ENCODE data around the gene FKBP3. TPM values are rescaled to one million over a fixed set of nuclear protein-coding genes. Genes with fewer than 3 reads are reported as not detected.
"Not testable (repeated sequence)": the region's sequence is repeated elsewhere in the genome, so short reads cannot be mapped to it uniquely, and the experiment has no call there.

FKBP3 gene
- 28.2 and 36.6 TPM in 2 replicates for total RNA-seq

DNA sequence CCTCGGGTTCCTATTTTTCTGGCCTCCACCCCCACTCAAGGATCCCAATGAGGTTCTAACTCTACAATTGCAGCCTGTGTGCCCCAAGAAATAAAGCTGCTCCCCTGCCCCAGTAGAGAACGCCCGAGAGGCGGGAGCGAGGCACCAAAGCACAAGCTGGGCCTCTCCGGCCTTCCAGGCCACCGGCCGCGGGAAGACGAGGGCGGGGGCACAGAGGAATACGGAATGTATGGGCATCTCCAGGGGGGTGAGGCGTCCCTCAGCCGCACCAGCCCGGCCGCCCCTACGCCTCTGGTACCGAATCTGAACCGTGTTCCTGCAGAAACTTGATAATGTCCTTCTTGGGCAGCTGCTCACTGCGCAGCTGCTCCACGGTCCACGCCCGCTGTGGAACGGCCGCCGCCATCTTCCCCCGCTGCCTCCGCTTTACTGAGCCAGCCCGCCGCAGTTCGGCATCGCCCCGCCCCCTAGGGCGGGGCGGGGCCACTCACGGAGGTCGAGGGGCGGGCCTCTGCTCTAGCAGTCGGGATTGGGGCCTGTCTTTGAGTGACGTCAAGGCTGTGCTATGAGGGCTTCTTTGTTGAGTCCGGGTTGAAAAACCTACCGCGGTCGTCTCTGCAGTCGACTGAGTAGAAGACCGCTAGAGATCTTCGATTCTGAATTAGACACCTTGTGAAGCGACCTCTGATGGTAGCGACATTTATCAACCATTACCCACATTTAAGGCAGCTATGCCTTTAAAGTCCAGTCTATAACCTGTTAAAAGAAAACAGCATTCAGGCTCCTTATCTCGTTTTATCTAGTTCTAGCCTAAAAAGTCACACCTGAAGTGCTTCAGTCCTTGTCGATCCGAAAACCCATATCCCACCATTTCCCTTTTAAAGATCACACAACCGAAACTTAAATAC is at the start of gene FKBP3:
TSS of gene FKBP3 (minus strand) at position 431 of the 908 bp plus-strand sequence. CDS start at position 406, 25 bp downstream.
- peak; percentile 98 for DNase-seq (ENCODE audit: low read depth, low spot score)

DNA sequence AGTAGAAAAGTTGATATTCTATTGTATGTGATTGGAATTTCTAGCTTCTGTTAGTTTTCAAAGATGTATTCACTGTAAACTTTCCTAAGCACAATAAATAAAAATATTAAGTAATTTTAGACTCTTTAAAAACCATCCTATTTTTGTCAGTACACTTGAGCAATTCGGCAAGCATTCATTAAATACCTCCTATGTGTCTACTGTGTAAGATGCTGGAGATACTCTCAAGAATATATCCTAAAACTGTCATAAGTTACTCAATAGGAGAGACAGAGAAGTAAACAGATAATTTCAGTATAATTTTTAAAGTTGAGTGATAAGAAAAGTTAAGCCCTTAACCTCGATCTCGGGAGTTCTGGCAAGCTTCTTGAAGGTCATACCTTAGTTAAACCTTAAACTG is 47.5 kb upstream of the FKBP3 start:
- no peak for DNase-seq (ENCODE audit: low read depth, low spot score)

DNA sequence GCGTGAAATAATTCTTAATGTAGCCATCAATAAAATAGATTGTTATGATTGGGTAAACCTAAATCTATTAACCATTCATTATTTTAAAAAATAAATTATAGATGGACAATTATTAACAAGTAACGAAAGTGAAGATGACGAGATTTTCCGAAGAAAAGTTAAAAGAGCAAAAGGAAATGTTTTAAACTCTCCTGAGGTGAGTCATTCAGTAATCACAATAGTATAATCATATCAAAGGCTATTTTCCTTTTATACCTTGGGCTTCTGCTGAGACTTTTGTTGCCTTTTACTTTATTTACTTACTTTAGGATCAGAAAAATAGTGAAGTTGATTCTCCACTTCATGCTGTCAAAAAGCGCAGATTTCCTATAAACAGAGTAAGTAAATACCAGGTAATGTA is 47.0 kb upstream of the FKBP3 start:
- peak; percentile 10 for DNase-seq (ENCODE audit: low read depth, low spot score)

DNA sequence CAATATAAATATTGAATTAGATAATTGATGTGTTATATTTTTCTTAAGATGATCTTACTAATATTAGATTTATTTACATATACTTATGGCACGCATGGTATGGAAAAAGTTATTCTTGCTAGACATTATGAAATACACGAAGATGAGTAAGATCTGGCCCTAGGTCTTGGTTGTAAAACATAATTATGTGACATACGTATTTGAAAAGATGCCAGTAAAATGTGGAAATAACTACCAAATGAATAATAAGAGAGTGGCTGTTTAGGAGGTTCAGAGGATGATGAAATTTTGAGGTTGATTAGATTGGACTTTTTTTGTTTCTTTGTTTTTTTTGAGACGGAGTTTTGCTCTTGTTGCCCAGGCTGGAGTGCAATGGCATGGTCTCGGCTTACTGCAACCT is 42.8 kb upstream of the FKBP3 start:
- DNase-seq (ENCODE audit: low read depth, low spot score): no peak

DNA sequence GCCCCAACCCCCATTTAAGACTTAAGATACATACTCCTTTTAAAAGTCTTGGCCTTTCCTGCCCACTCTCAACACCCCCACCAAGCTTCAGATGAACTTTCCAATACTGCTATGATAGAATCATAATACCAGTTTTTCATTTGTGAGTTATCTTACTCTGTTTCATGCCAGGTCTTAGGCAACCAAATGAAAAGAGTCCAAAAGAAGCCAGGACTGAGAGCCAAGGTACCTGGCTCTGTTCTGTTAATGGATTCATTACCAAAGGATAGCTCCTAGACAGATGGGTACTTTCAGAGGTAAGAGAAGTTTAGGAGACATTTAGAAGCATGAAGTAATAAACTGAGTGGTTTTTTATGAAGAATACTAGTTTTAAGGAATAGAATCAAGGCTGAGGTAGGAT is 35.6 kb upstream of the FKBP3 start:
- no peak for DNase-seq (ENCODE audit: low read depth, low spot score)

DNA sequence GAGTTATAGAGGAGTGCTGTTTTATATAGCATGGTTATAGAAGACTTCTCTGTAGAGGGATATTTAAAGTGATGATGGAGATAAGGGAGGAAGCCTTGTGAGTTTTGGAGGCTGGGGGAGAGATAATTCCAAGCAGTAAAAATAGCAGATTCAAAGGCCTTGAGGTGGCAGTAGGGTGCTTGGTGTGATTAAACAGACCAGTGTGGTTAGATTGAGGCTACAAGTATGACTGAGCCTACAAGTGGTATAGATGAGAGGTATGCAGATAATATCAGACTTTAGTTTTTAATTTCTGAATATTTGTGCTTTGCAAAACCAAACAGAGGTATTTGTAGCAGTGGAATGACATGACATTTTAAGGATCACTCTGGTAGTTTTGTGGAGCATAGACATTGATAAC is 21.8 kb upstream of the FKBP3 start:
- DNase-seq (ENCODE audit: low read depth, low spot score): no peak

DNA sequence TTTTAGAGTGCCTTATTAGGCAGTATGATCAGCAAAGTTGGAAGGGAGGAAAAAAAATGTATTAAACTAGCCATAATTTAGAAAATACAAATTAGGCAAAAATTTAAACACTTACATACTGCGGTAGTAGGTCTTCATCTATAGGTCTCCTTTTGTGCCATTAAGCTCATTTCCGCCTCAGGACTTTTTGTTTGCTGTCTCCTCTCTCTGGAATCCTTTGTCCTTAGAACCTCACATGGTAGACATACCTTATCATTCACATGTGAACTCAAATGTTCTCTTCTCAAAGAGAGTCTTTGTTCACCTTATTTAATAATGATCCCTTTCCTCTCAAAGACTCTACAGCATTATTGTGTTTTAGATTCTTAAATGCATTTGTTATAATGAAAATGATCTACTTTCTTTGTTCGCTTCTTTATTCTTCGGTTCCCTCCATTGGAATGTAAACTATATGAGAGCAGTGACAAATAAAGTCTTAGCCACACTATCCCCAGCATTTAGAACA is 16.2 kb upstream of the FKBP3 start:
- no peak for DNase-seq (ENCODE audit: low read depth, low spot score)

DNA sequence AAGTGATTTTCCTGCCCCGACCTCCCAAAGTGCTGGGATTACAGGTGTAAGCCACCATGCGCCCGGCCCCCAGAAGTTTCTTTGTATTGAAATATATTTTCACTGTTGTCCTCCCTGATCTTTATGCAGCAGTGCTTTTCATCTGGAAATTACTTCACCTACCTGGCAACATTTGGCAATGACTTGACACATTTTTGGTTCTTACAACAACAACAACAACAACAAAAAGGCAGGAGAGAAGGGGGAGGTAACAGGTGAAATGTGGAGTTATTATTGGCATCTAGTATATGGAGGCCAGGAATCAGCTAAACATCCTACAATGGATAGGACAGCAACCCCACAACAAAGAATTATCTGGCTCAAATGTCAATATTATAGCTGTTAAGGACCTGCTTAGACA is 15.3 kb upstream of the FKBP3 start:
- no peak for DNase-seq (ENCODE audit: low read depth, low spot score)

DNA sequence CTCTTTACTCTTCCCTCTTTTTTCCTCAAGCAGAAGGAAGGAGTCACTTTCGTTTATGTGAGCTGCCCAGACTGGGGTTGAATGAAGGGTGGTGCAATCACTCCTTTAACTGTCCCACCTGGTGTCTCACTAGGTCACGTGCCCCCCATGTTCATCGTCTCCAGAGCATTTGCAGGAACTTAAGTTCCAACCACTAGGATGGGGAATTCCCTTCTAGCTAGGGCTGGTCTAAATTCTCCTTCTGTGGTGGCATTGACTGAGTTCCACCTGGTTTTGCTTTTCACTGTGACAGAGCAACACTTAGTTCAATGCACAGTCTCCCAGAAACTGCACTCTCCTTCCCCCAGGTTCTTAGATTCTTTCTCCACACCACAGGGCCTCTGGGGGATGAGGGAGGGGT is 10.9 kb upstream of the FKBP3 start:
- DNase-seq (ENCODE audit: low read depth, low spot score): no peak

DNA sequence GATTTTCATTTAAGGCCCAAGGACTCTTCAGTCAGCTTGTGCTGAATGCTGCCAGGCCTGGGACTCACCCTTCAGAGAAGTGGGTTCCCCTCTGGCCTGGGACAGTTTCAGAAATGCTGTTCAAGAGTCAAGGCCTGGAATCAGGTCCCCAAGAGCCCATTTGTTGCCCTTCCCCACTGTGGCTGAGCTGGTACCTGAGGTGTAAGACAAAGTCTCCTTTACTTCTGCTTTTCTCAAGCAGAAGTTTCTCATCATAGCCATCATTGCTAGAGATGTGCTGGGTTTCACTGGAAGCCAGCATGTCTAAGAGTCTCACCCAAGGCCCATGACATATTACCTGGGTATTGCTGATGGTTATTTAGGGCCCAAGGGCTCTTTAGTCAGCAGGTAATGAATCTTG is 10.4 kb upstream of the FKBP3 start:
- no peak for DNase-seq (ENCODE audit: low read depth, low spot score)

DNA sequence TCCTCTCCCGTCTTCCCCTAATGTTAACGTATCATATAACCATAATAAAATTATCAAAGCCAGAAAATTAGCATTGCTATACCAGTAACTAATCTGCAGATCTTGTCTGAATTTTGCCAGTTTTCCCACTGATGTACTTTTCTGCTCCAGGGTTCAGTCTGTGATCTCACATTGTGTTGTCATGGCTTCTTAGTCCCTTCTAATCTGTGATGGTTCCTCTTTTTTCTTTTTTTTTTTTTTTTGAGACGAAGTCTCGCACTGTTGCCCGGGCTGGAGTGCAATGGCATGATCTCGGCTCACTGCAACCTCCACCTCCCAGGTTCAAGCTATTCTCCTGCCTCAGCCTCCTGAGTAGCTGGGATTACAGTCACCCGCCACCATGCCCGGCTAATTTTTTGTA is 7.8 kb upstream of the FKBP3 start:
- DNase-seq (ENCODE audit: low read depth, low spot score): not testable (repeated sequence)

DNA sequence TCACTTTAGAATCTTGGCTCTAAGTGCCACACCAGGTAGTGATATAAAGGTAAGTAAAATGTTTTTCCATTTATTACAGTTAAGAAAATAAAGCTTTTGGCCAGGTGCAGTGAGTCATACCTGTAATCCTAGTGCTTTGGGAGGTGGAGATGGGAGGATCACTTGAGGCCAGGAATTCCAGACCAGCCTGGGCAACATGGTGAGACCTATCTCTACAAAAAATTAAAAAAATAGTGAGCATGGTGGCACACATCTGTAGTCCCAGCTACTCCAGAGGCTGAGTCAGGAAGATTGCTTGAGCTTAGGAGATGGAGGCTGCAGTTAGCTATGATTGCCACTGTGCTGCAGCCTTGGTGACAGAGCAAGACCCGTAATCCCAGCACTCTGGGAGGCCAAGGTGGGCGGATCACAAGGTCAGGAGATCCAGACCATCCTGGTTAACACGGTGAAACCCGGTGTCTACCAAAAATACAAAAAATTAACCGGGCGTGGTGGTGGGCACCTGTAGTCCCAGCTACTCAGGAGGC is 6.4 kb upstream of the FKBP3 start:
- DNase-seq (ENCODE audit: low read depth, low spot score): no peak

DNA sequence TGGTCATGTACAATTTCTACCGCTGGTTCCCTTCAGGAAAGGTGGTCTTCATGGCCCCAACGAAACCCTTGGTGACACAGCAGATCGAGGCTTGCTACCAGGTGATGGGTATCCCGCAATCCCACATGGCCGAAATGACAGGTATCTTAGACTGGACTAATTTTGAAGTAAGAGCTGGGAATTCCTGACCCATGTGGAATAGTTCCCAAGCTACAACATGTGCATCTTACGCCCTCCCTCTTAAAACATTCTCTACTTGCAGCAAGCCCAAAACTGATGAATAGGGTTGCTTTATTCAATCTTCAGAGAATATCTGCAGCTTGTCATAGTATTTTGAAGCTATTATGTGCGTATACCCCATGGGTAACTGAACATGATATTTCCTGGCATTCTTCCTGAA is 2.1 kb upstream of the FKBP3 start:
- DNase-seq (ENCODE audit: low read depth, low spot score): no peak

DNA sequence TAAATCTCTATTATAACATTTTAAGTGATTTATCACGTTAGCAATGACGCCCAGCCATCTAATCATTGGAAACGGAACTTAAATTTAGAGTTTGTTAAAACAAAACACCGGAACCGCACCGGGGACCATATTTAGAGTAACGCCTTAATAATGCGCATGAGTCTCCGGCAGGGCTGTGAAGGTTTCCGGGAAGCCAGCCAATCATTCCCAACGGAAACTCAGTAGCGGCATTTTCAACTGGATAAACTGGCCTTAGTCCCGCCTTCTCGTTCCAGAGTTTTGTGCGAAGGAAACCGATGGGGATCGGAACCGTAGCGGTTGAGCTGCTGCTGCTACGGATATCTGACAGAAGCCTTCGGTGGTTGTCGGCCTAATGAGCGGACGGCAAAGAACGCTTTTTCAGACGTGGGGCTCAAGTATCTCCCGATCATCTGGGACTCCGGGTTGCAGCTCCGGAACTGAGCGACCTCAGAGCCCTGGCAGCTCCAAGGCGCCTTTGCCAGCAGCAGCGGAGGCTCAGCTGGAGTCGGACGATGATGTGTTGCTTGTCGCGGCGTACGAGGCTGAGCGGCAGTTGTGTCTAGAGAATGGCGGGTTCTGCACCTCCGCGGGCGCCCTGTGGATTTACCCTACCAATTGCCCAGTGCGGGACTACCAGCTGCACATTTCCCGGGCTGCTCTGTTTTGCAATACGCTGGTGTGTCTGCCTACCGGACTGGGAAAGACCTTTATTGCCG is 1.5 kb upstream of the FKBP3 start, which contains the start of gene FANCM:
TSS of gene FANCM (plus strand) at position 272 of the 737 bp plus-strand sequence. CDS start at position 374, 102 bp downstream.
- DNase-seq (ENCODE audit: low read depth, low spot score): peak; percentile 94

DNA sequence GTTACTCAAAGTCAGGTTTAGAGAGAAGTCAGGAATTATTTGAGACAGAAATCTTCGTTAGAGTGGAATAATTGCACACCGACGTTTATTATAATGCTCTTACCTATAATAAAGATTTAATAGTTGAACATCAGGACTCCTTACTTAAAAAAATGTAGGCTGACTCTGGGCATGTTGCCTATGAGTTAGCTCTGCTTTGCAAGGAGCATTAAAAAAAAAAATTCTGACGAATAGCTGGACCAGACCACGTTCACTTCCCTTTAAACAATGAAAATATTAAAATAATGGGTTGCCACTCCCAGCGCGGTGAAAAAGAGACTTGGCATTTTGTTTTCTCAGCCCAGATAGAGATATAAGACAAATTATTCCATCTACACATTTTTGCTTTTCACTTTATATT is 875 bp upstream of the FKBP3 start:
- no peak for DNase-seq (ENCODE audit: low read depth, low spot score)

DNA sequence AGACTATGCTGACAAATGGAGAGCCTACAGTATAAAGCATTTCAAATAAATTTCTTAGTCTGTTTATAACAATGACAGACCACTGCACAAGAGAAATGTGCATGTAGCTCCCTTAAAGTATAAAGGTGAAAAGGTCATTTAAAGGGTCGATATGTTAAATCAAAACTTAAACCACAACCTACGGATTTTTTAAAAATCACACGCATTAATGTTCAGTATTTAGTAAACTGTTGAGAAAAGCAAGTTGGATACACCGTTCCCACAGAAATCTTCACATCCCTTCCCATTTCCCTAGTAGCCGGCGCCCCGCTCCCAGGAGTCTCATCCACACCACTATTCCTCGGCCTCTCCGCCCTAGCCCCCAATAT is 614 bp downstream of the FKBP3 start:
- DNase-seq (ENCODE audit: low read depth, low spot score): no peak

DNA sequence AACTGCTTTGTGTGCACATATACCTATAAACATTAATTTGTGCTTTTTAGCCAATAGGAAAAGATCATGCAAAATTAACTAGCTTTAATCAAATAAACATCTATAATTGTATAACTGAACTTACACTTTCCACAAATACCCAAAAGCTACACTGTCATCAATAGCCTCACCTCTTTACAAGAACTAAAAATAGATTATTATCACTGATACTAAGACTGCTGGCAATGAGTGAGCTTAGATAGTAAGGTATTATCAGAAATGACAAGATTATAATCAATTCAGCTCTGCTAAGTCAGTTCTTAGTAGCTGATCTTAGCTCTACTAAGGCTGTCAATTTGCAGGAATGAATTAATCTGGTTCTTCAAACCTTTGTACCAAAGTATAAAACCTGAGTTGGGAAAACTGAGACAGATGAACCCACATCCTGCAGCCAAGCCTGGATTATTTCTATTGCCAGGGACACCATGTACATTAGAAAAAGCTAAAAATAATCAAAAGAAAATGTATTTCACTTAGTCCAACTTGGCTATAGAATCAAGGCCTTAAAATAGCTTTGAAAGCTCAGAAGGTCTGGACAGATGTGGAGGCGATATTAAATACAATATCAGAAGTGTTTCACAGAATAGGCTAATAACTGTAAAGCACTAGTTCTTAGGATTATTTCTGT is 5.2 kb downstream of the FKBP3 start:
- DNase-seq (ENCODE audit: low read depth, low spot score): no peak

DNA sequence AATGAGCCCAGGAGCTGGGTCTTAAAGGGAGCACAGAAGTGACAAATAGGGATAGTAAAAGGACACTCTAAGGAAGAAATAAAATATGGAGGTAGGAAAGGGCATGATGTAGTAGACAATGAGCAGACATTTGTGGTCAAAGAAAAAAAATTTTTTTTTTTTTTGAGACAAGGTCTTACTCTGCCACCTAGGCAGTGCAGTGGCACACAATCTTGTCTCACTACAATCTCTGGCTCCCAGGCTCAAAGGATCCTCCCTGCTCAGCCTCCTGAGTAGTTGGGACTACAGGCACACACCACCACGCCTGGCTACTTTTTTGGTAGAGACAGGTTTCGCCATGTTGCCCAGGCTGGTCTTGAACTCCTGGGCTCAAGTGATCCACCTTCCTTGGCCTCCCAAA is 8.5 kb downstream of the FKBP3 start:
- no peak for DNase-seq (ENCODE audit: low read depth, low spot score)

DNA sequence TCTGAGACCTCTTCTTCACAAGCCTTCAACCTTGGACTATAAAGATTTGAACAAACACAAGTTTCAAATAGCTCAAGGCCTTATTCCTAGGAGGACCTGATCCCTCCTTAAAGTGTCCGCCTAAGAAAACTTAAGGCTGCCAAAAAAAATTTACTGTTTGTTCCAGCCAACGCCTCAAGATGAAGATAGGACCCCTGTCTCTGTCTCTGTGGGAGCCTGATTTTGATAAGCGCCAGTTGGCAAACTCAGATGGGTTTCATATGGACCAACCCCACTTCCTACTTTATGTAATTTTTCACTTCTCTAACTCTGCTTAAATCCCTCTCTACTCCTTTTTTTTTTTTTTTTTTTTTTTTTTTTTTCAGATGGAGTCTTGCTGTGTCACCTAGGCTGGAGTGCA is 11.0 kb downstream of the FKBP3 start:
- DNase-seq (ENCODE audit: low read depth, low spot score): no peak

DNA sequence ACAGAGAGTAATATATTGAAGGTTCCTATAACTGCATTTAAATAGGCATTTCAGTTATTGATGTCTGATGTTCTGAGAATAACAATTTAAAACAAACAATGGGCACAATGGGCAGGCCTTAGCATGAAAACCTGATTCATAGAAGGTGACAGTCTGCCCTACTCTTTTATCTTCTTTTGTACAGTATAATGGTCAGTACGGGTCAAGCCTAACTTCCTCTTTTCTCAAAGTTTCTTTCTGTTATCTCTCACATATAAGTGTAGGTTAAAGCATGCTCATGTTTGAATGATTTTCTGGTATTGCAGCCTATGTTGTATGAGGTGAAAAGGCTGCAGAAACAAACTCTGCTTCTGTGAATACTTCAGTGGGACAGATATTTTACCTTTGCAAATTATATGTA is 14.2 kb downstream of the FKBP3 start:
- no peak for DNase-seq (ENCODE audit: low read depth, low spot score)

DNA sequence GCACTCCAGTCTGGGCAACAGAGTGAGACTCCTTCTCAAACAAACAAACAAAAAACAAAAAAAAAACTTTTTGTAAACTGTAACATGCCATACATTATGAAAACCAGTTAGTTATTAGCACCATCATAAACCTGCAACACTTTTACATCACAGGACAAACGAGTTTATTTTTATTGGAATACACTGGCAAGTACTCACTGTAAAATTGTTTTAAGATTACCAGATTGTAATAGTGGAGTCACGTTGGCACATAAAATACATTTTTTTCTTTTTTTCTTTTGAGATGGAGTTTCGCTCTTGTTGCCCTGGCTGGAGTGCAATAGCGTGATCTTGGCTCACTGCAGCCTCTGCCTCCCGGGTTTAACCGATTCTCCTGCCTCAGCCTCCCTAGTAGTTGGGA is 15.7 kb downstream of the FKBP3 start:
- no peak for DNase-seq (ENCODE audit: low read depth, low spot score)

DNA sequence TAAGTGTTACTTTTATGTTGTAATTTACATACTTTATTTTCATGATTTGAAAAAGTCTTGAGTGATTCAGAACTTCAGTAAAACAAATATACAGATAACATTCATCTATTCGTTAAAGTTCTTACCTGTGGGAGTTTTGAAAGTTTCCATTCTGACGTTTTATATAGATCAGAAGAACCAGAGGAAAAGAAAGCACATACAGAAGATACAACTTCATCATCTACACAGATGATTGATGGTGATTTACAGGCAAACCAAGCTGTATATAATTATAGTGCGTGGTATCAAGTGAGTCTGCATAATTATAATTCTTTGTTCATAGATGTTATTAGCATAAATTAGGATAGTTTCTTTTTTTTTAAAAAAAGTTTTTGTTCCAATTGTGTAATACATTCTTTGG is 20.0 kb downstream of the FKBP3 start:
- DNase-seq (ENCODE audit: low read depth, low spot score): no peak
